KG1 (cell line): ENCODE measurements around the gene PRKCZ.
"Not testable (repeated sequence)": the region's sequence is repeated elsewhere in the genome, so short reads cannot be mapped to it uniquely, and the experiment has no call there.

Experiments
- DNase-seq: peaks from one replicate; lab custom pipeline; 2025; lab: John Stamatoyannopoulos, UW

The PRKCZ gene

DNA sequence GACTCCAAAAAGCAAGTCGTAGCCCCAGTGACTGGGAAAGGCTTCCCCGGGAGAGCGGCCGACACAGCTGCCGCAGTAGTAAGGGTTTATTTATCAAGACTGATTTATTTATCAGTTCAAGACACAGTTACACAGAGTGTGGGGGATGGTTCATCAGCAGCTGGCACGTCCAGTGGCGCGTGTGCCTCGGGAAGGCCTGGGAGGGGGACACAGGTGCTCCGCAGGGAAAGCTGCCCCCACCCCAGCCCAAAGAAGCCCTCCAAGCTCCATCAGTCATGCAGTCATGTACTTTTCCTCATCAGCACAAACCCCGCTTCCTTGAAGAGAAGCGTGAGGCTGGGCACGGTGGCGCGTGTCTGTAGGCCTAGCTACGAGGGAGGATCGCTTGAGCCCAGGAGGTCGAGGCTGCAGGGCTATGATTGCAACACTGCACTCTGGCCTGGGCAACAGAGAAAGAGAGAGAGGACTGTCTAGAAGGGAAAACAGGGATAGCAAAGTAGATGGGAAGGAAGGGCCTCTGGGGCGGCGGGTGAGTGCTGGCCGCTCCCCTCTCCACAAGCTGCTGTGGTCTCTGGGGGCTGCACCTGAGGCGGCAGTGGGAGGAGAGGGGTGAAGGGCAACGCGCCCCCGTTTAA is 53.2 kb downstream of the PRKCZ start:
- no peak for DNase-seq

DNA sequence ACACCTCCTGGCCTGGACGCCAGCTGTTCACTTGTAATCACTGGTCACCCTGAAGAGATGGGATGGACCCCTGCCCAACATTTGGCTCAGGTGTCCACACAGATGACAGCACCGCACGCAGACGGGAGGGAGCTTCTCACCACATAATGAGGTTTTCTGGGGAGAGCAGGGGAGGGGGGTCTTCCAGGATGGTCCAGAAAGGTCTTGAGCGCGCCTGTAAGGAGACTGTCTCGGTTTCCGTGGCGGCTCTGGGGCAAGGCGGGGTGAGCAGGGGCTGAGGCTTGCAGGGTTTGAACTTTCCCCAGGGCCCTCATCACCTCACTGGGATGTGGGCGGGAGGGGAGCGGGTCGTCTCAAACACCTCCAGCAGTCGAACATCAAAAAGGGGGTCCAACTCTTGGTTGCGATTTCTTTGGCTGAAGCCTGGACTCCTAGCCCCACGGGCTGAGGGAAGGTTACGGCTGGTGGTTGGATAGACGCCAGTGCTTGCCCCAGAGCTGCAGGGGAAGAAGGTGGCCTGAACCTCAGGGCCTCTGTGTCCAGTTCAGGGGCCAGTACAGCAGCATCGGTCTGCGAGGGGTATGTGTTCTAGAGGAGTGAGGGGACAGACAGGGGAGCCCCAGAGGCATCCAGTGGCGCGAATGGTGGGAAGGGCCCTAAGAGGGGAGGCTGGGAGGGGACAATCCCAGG is 53.8 kb downstream of the PRKCZ start:
- no peak for DNase-seq

DNA sequence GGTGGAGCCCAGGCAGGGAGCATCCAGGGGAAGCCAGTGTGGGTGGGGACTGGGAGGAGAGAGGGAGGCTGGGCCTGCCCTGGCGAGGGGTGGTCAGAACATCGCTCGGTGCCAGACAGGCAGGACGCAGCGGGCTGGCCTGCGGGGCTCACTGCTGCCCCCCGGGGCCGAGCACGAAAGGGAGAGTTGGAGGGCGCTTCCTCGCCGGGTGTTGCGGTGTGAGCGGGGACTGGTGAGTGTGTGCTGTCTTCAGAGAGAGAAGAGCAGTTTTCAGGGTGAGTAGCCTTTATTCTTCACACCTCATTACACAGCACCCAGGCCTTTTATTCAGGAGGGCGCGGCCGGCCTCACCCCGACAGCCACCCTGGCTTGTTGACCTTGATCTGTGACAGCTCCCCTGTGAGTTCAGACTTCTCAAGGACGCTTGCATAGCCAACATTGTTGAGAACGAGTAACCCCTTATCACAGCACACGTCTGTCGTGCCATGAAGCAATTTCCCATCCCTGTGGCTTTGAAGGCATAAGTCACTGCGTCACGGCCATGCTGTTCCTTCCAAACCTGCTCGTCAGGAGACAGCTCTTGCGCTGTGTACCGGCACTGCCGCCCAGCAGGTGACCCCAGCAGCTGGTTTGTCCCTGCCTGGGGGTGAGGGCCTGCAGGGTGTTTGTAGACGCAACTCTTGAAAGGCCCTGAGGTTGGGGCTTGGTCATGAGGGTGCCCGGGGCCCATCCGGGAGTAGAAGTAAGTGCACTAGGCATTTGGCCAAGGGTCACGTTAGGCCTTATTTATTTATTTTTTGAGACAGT is 54.6 kb downstream of the PRKCZ start:
- no peak for DNase-seq

DNA sequence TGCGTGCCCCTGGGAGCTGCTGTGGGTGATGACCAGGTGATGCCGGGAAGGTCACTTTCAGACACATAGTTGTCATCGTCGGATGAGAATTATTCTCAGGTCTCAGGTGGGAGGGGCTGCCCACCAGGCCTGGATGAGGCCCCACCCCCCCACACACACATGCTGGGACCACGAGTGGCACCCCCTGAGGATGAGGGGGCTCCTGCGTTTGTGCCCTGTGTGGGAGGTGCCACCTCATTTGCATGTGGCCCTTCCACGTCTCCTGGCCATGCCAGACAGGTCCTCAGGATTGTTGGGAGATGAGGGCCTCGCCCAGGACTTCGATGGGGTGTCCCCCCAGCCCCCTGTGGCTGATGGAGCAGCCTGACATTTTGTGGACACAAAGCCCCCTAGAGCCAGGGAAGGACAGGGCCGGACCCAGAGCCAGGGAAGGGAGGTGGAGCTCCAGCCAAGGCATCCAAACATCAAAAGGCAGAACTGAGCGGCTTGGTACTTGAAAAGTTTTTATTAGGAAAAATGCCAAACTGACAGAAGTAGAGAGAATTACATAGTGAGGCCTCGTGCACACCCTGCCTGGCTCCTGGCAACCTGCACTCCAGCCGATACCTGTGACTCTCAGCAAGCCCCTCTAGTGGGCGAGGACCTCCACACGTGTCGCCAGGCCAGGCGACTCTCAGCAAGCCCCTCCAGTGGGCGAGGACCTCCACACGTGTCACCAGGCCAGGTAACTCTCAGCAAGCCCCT is 55.7 kb downstream of the PRKCZ start:
- DNase-seq, result no peak

DNA sequence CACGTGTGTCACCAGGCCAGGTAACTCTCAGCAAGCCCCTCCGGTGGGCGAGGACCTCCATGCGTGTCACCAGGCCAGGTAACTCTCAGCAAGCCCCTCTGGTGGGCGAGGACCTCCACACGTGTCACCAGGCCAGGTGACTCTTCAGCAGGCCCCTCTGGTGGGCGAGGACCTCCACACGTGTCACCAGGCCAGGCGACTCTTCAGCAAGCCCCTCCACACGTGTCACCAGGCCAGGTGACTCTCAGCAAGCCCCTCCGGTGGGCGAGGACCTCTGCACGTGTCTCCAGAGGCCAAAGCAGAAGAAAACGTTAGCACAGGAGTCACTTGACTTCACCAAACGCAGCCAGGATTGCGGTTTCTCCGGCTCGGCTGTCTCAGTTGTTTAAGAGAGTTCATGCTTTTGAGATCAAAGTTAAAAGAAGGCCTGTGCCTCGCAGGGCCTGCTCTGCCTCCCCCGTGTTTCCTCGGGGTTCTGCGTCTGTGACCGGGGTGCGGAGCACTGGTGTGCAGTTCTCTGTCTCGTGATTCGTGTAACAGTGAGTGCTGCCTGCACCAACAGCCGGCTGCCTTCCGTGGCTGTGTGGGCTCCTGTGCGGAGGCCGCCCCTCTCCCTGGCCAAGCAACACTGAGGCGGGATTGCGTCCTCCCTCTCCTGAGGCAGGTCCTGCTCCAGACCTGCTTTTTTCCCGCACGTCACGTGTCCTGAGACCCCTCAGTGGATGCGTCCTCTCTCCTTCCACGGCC is 56.6 kb downstream of the PRKCZ start:
- no peak for DNase-seq

DNA sequence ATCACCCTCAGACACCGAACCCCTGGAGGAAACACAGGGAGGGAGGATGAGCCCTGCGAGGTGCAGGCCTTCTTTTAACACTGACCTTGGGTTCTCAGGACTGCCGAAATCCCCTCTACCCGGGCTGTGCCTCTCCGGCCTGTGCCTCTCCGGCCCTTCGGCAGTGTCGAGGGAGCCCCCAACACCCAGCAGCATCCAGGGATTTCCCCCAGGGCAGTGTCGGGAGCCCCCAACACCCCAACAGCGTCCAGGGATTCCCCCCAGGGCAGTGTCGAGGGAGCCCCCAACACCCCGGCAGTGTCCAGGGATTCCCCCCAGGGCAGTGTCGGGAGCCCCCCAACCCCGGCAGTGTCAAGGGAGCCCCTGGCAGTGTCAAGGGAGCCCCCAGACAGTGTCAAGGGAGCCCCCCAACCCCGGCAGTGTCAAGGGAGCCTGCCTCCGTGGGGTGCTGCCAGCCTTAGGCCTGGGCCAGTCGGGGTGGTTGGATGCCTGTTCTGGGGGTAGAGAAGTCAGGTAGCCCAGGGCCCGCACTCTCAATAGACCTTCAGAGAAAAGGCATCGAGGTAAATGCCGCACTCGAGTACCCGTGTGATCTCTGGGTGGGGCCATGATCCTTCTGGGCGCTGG is 57.5 kb downstream of the PRKCZ start:
- DNase-seq, result no peak

DNA sequence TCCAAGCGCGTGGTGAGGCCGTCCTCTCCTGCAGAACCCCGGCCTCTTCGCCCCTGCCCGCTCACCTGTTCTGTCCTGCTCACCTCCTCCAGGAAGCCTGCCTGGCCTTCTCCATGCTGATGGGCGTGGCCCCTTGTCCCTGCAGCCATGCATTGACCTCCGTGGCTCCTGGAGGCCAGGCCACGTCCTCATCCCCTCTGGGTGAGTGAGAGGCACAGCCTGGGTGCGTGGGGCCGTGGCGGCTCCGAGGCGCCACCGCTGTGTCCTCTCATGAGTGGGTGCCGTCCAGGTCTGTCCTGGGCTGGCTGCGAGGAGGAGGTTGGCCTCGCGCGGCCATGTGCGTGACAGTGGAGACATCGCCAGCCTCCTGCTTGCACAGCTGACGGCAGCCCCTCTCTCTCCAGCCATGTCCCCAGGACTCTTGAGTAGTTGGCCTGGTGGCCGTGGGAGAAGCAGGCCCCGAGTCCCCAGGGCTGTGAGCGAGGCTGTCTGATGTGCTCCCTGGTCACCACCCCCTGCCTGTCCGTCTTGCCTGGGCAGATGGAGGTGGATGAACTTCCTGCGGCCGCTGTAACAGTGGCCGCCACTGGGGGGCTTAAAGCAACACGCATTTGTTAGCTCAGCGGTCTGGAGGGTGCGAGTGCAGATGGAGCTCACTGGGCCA is 58.1 kb downstream of the PRKCZ start:
- no peak for DNase-seq

DNA sequence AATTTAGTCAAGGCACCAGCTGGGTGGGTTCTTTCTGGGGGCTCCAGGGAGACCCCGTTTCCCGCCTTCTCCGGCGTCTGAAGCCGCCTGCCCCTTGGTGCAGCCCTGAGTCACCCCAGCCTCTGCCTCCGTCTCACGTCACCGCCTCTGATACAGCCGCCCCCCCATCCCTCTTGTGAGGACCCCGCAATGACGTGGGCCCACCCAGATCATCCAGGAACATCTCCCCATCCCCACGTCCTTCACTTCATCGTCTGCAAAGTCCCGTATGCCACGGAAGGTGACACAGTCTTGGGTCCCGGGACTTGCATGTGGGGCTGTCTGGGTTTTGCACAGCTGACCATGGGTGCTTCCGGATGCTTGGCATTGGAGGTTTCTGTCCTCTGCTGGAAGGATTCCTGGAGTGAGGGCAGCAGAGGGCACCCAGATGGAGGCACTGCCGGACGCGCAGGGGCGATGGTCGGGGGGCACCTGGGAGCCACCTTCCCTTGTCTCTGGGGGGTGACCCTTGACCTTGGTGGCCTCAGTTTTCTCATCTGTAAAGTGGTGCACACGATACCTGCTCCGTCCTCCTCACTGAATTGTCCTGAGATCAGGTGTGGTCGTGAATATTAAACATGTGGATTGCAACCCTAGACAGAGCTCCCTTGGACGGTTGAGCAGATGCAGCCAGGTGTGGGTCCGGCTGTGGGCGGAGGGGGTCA is 58.8 kb downstream of the PRKCZ start:
- DNase-seq, result no peak

DNA sequence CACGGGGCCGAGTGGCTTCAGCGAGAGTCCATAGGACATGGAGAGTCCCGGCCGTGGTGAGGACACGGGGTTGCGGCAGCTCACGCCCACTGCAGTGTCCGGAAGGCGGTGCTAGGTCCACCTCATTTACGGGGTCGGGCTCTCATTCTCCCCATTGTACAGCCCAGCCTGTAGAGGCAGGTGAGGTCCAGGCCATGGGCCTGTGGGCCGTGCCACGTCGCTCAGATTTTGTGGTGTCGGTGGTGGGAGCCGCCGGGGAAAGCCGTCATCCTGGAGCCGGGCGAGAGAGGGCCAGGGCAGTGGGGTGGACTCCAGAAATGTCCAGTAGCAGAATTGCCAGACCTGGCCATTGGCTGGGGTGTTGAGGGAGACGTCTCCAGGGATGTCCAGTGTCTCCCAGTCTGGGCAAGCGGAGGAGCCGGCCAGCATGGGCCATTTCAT is 59.4 kb downstream of the PRKCZ start:
- DNase-seq, result no peak

DNA sequence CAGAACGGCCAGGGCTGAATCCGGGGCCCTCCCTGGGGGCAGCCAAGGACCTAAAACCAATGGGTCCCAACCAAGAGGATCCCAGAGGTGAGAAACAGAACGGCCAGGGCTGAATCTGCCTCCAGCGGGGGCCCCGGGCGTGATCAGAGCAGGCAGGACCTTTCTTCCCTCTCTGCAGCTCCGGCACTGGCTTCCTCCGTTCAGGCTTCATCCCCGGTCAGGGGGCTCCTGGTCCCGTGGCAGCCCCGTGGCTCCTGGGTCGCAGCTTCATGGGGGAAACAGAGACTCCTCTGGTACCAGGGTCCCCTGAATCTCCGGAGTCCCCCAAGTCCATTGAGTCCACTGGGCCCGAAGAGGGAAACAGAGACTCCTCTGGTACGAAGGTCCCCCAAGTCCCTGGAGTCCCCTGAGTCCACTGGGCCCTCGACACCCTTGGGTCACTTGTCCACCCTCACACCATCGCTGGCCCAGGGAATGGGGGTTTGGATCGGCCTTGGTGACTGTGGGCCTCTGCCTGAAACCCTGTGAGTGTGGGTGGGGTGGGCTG is 60.1 kb downstream of the PRKCZ start:
- DNase-seq, result no peak

DNA sequence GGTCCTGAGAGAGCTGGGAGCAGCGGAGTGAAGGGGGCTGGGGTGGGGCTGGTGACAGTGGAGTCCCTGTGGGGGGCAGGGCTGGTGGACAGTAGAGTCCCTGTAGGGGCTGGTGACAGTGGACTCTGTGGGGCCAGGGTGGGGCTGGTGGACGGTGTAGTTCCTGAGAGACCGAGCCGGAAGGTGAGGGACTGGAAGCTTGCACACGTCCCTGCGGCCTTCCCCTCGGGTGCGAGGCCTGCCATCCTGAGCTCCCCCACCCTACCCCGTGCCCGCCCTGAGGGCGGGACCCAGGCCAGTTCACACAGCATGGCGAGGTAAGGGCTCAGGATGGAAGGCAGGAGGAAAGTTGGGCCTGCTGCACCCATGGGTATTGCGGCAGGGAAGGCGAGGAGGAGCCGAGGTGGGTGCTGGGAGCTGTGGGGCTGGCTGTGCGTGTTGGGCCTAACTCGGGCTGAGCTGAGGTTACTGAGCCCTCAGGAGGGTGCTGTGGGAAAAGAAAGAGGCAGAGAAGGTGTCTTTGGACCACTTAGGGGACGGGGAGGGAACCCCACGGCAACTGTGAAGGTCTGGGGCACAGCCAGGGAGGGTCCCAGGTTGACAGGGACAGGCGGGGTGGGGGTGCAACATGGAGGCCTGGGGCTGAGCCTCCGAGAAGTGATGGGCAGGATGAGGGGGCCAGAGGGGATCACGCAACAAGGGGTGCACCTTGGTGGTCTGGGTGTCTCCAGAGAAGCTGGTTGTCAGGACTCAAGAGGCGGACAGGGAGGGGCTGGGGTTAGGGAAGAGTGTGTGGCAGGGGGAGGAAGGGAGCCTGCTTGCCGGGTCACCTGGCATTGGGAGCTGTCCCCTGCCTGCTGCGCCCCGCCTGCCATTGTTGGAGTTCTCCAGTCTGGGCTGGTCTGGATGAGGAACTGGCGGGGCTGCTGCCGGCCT is 60.8 kb downstream of the PRKCZ start:
- no peak for DNase-seq

DNA sequence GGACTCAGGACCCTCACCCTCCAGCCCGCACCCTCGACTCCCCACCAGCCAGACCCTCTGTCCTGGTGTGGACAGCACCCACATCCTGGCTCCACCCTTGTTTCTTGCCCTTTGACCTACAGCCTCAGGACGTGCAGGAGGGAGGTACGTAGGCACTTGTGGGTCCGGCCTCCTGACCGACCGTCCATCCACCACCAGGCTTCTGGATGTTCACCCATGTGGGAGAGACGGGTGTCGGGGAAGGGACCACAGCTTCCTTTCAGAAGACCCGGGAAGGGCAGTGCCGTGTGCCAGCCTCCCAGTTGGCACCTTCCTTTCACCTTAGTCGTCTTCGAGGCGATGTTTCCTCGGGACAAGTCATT is 61.4 kb downstream of the PRKCZ start:
- no peak for DNase-seq

DNA sequence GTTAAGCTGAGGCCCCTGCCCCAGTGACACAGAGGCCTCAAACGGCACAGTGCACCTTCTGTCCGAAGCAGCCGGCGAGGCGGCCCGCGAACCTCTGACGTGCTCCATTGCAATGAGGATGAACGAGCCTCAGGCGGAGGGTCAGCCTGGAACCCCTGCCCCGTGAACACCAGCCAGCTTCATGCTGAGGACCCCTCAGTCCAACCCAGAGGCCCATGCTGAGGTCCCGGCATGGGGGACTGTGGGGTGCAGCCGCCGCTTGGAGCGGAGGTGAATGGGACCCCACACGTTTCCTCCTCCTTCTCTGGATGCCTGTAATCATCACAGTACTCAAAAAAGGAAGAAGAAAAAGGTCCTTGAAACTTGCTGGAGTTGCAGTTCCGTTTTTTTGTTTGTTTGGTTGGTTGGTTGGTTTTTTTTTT is 62.1 kb downstream of the PRKCZ start:
- no peak for DNase-seq

DNA sequence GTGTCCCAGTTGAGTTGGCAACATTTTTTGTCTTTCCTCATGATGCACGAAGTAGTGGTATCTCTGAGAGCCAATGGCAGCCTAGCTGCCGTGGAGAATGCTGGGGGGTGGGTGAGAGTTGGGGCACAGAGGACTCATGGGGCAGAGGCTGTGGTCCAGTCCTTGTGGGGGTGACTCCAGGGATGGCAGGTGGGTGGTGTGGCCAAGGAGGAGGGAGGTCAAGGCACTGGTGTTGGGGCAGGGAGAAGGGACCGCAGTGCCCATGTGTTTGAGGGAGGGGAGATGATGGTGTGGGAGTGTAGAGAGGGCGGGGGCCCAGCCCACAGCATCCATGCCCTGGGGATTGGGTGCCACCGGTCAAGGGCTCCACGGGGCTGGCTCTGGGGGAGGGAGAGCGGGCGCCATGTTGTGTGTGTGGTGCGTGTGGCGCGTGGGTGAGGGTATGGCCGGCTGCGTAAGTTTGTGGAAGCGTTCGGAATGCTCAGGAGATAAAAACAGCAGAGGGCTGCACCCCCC is 63.5 kb downstream of the PRKCZ start:
- no peak for DNase-seq

DNA sequence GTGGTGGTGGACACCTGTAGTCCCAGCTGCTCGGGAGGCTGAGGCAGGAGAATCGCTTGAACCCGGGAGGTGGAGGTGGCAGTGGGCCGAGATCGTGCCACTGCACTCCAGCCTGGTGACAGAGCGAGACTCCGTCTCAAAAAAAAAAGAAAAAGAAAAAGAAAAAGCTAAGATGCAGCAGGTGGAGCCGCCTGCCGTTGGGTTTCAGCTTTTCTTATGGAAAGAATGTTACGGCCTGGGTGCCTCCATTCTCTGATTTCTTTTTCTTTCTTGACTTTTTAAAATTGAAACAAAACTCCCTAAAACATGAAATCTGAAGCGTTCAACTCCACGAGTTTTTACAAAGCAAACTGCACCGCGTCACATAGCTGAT is 64.4 kb downstream of the PRKCZ start:
- DNase-seq, result not testable (repeated sequence)

DNA sequence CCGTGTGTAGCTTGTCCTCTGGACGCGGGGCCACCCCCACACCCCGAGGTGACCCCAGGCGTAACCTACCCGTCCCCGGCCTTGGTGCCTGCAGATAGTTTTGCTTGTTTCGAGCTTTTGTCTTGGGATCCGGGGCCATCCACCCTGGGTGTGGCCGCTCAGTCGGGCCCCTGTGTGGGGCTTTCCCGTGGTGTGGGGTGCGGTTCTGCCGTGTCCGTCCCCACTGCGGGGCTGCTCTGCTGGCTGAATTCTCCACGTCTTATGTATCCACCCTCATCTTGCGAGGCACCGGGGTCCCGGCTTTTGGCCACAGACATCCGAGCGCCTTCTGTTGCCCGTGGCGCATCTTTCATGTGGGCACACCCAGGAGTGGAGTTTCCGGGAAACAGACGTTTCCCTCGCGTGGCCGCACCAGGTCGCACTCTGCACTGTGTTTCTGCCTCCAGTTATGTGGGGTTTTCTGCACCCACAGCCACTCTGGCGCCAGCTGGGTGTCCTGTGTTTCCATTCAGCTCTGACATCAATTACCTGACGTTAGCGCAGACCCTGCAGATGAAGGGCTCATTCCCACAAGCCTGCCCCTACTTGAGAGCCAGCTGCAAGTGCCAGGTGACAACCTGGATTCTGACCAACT is 64.9 kb downstream of the PRKCZ start:
- DNase-seq, result no peak

DNA sequence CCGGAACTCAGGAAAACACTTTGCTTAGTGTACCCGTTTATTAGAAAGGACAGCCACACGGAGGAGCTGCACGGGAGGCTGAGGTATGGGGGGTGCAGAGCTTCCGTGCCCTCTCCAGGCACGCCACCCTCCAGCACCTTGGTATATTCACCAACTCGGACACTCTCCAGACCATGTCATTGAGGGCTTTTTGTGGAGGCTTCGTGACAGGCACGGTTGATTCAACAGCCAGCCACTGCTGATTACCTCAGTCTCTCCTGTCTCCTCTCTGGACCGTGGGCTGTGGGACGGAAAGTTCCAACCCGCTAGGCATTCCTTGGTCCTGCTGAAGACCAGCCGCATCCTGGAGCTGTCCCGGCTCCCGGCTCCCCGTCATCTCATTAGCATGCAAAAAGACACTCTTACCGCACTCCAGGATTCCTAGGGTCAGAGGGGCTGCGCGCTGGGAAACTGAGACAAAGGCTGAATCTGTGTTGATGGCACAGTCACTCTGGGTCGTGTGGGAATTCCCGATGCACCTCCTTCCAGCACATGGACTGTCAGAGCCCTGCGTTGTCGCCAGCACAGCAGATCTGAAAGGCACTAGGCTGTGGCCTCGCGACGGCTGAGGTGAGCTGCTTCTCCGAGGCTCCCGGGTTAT is 65.6 kb downstream of the PRKCZ start:
- no peak for DNase-seq
